ENCODE measurements around the gene SPEG. TPM values are rescaled to one million over a fixed set of nuclear protein-coding genes. Genes with fewer than 3 reads are reported as not detected.
A peak's percentile ranks its signal among the peaks of the same experiment; 100 is the strongest.

The SPEG gene
- total RNA-seq, 4 donors from 2014 or later, result 6.7 to 10.2 (median 8.1) TPM

DNA sequence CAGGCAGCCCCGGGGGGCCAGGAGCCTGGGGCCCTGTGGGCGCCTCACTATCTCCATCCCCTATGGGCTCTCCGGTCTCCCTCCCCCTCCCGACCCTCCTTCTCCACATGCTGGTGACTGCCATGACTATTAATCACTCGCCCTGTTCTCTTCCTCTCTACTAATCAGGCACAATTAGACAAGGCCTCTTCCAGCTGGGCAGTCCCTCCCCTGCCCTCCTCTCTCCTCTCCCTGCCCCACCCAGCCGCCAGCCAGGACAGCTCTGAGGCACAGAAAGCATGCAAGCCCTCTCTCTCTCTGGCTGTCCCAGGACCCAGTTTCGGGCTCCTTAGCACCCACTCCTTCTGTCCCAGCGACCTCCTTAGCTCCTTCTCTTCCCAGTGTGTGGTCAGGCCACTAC lies 85.4 kb downstream of the SPEG start:
- H3K36me3 ChIP-seq, result no peaks in the 10 kb centered on the region
- H3K27ac ChIP-seq, result no peak overlapping the region
- DNase-seq (ENCODE audit: low spot score in 2 of 2), result no peak
- H3K4me1 ChIP-seq, result peaks cover 0 to 40% (median 11%) of the 10 kb centered on the region in 4 donors
- no peak overlapping the region for H3K4me3 ChIP-seq
- H3K27me3 ChIP-seq, result peaks cover 0 to 72% of the 10 kb centered on the region in 2 donors
- H3K9me3 ChIP-seq, result no peaks in the 10 kb centered on the region
- TF ChIP-seq EP300 (IDR thresholded peaks at IDR 0.05), result no peak
- TF ChIP-seq POLR2A (IDR thresholded peaks at IDR 0.05), result no peak
- TF ChIP-seq, protein P1, sequence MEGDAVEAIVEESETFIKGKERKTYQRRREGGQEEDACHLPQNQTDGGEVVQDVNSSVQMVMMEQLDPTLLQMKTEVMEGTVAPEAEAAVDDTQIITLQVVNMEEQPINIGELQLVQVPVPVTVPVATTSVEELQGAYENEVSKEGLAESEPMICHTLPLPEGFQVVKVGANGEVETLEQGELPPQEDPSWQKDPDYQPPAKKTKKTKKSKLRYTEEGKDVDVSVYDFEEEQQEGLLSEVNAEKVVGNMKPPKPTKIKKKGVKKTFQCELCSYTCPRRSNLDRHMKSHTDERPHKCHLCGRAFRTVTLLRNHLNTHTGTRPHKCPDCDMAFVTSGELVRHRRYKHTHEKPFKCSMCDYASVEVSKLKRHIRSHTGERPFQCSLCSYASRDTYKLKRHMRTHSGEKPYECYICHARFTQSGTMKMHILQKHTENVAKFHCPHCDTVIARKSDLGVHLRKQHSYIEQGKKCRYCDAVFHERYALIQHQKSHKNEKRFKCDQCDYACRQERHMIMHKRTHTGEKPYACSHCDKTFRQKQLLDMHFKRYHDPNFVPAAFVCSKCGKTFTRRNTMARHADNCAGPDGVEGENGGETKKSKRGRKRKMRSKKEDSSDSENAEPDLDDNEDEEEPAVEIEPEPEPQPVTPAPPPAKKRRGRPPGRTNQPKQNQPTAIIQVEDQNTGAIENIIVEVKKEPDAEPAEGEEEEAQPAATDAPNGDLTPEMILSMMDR (IDR thresholded peaks at IDR 0.05), result no peak
- WGBS, 2 donors, result 69 to 77% methylated on average over 8 of the region's 8 CpGs

- Histone ChIP-seq H3K9me3 (no peaks in the 10 kb centered on the region), H3K4me1 (peaks cover 0 to 40% (median 11%) of the 10 kb centered on the region in 4 donors), H3K27me3 (peaks cover 0 to 76% of the 10 kb centered on the region in 2 donors), H3K27ac (no peak overlapping the region), H3K4me3 (no peak overlapping the region), H3K36me3 (no peaks in the 10 kb centered on the region)
- WGBS, 2 donors, result 22 to 25% methylated on average over 14 of the region's 14 CpGs
- TF ChIP-seq, protein P1 (IDR thresholded peaks at IDR 0.05), result peak; percentile 5 to 46 (median 28)
- no peak for TF ChIP-seq EP300 (IDR thresholded peaks at IDR 0.05)
- DNase-seq (ENCODE audit: low spot score in 2 of 2), result no peak
These were observed 86.6 kb downstream of the SPEG start for GRCh38 chr2:219521066-219521880.

DNA sequence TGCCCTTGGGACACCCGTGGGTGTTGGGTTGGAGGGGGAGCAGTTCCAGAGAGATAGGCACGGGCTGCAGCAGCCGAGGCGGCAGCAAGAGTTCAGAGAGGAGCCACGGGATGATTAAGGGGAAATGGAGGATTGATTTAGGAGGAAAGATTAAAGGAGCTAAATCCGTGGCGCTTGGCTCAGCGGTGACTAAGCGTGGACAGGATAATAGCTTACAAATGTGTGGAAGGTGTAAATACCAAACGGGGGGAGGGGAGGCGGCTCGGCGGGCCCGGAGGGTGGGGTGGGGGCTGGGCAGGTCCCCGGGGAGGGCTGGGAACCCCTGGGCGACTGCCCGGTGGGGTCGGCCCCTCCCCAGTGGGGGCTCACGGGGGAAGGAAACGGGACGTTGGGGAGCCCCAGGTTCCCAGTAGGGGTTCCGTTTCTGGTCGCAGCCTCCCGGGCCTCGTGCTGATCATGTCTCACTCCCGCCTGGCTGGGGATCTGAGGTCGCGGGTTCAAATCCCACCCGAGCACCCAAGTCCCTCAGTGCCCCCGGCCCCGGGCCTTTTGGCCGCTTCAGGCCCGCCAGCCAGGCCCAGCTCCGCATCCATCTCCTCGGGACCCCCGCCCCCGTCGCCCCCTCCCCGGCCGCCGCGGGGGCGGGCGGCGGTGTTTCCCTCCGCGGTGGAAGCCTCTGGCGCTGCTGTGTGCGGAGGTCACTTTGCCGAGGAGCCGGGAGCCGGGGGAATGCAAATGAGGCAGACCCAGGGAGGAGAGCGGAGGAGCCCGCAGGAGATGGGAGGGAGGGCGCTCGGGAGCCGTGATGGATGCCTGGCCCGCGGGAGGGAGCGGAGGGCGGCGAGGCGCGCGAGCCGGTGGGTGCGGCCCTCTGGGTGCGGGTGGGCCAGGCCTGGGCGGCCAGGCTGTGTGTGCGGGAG lies 87.7 kb downstream of the SPEG start:
- peak overlapping the region in 1 of 4 donors; percentile 6 for H3K27ac ChIP-seq
- no peak for DNase-seq (ENCODE audit: low spot score in 2 of 2)
- no peaks in the 10 kb centered on the region for H3K9me3 ChIP-seq
- 7 to 9% methylated on average over 51 to 64 of the region's 70 CpGs for WGBS, 2 donors
- peak overlapping the region in 3 of 4 donors; percentile 1 to 39 (median 11) for H3K4me3 ChIP-seq
- H3K36me3 ChIP-seq, result no peaks in the 10 kb centered on the region
- TF ChIP-seq POLR2A (IDR thresholded peaks at IDR 0.05) (no peak), EP300 (IDR thresholded peaks at IDR 0.05) (no peak)
- peaks cover 0 to 78% of the 10 kb centered on the region in 2 donors for H3K27me3 ChIP-seq
- H3K4me1 ChIP-seq, result peaks cover 0 to 34% (median 11%) of the 10 kb centered on the region in 4 donors

DNA sequence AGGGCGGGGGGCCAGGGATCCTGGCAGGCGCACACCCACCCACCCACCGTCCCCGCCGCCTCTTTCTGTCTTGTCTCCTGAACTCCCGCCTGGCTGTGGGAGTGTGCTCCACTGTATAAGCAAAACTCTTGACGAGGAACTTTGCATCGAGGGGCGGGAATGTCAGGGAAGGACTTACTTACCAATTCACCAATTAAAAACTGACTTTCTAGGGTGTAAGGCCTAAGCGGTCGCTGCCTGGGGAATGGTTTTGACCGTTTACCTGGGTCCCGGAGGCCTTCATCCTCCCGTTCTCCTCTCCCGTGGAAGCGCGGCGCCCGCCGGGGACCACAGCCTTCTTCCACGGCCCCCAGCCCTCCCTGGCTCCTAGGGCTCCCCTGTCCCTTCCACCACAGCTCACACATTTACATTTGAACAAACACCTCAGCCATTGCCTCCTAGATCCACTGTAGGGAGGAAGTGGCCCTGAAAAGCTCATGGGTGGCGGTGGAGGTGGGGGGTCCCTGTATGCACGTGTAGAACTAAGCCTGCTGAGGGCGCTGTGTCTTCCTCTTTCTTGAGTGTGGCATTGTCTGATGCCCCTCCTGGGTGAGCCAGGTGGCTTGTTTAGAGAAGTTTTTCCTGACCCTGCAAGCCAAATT lies 88.5 kb downstream of the SPEG start:
- WGBS, 2 donors, result 35 to 52% methylated on average over 15 to 22 of the region's 24 CpGs
- DNase-seq (ENCODE audit: low spot score in 2 of 2), result no peak
- Histone ChIP-seq H3K27me3 (peaks cover 0 to 86% of the 10 kb centered on the region in 2 donors), H3K27ac (no peak overlapping the region), H3K36me3 (no peaks in the 10 kb centered on the region), H3K4me3 (peak overlapping the region in 2 of 4 donors; percentile 1 to 39), H3K4me1 (peaks cover 0 to 27% (median 11%) of the 10 kb centered on the region in 4 donors), H3K9me3 (no peaks in the 10 kb centered on the region)
- TF ChIP-seq EP300 (IDR thresholded peaks at IDR 0.05), result no peak
- no peak for TF ChIP-seq POLR2A (IDR thresholded peaks at IDR 0.05)
- TF ChIP-seq, protein P1 (IDR thresholded peaks at IDR 0.05), result no peak

DNA sequence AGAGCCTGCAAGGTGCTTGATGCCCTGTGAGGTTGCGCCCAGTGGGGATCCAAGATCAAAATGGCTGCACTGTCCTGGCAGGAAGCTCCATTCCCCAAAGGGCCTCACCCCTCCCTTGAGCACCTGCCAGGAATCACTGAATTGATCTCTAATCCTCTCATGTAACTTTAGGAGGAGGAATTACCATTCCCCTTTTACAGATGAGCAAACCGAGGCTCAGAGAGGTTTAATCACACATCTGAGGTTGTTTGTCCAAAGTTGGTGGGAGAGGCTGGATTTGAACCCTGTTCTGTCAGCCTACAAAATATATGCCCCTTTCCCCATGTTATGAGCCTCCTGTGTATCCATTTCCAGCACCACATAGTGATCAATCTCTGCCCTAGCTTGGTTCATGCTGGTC lies 90.2 kb downstream of the SPEG start:
- Histone ChIP-seq H3K27ac (no peak overlapping the region), H3K4me1 (peaks cover 0 to 29% (median 11%) of the 10 kb centered on the region in 4 donors), H3K9me3 (no peaks in the 10 kb centered on the region), H3K4me3 (no peak overlapping the region), H3K36me3 (no peaks in the 10 kb centered on the region), H3K27me3 (peaks cover 0 to 97% of the 10 kb centered on the region in 2 donors)
- 93 to 98% methylated on average over 2 of the region's 2 CpGs for WGBS, 2 donors
- TF ChIP-seq, protein P1 (IDR thresholded peaks at IDR 0.05), result no peak
- no peak for TF ChIP-seq POLR2A (IDR thresholded peaks at IDR 0.05)
- TF ChIP-seq EP300 (IDR thresholded peaks at IDR 0.05), result no peak
- no peak for DNase-seq (ENCODE audit: low spot score in 2 of 2)

All from tibial nerve (tissue), 4 donors.